H1 (cell line): Measurements from ENCODE around the gene RAB3IL1. TPM values are rescaled to one million over a fixed set of nuclear protein-coding genes. Genes with fewer than 3 reads are reported as not detected.

ENCODE experiments used
- RAD21 ChIP-seq, 2 experiments: IDR thresholded peaks in 1 of 2; conservative IDR thresholded peaks in 1 of 2; 2 replicates each; pipeline ENCODE4 v1.6.1; 2011; ENCODE audit warnings: low read depth in 2 of 2, low read length in 2 of 2, improper control_type of control experiment in 1 of 2, inconsistent platforms in 1 of 2, mild to moderate bottlenecking in 1 of 2, moderate library complexity in 1 of 2
- polyA plus RNA-seq, 7 experiments: library from polyadenylated mRNA; depleted of rRNA in 3 of 7; stranded (reverse) in 5 of 7; unstranded in 2 of 7; fragments of >200 nt in 5 of 7; fragments of 200-250 nt in 2 of 7; gene quantifications; 1 replicate in 5 of 7; 2 replicates in 1 of 7; 4 replicates in 1 of 7; pipeline versions ENCODE4 v1.2.1 to v1.2.3, GENCODE V29; 2011 to 2013; ENCODE audit warnings: missing spikeins in 2 of 7, mixed read lengths in 2 of 7
- total RNA-seq: library from RNA; stranded (reverse); fragmentation: NEBNext Ultra II Directional; extraction: Animal tissue kit (Norgen Biotek cat#: 25700); gene quantifications from 2 replicates; pipeline ENCODE4 v1.2.1, GENCODE V29; 2021
- TF ChIP-seq, protein P1 (sequence below), 3 experiments: IDR thresholded peaks; 1 replicate in 2 of 3; 2 replicates in 1 of 3; pipeline versions ENCODE4 v1.5.1 to v1.6.1; 2011; ENCODE audit warnings: low read length in 3 of 3, mild to moderate bottlenecking in 3 of 3, inconsistent platforms in 2 of 3, low read depth in 1 of 3, moderate library complexity in 1 of 3; ENCODE audit not compliant: insufficient read depth in 1 of 3; ENCODE audit errors: control extremely low read depth in 1 of 3
- TF ChIP-seq, protein P2 (sequence below): IDR thresholded peaks from 2 replicates; pipeline ENCODE4 v1.6.1; 2012; ENCODE audit warnings: low read length, inconsistent platforms

RAB3IL1 gene
- total and polyA plus RNA-seq, 2 of the 8 experiments (the other 6 are each of a cell fraction or from before 2014, with no cell fraction given) = 6.8 to 7.9 TPM

DNA sequence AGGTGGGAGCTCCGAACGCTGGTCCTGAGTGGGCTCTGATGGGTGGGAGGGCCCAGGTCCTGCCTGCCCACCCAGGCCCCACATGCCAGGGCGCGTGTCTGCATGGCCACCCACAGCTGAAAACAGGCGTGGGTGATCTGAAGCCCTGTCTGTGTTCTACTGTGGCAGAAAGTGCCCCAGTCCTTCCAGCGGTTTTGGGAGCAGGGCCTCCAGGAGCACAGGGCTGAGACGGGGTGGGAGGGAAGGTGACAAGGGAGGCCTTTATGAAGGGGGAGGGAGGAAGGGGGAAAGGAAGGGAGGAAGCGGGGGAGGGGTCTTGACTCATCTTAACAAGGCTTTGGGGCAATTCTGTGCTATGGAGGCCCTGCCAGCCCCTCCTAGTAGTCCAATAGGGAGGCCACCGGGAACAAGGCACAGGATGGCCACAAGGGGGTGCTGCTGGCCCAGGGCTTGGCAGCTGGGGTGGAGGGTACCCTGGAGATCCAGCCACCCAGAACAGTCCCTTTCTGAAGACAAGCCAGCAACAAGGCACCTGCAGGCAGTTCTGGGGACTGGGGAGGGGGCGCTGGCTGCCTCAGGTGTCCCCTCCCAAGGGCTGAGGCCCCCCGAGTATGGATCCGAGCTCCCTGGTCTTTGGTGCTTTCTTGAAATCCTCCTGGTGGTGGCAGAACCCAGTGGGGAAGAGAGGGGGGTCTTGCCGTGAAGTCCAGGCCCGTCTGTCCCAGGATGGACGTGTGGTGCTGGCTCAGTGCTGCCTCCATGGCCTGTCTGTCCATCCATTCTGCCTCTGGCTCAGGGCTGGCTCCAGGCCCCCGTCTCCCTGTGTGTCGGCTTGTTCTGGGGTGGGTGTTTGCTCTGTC lies 19.7 kb downstream of the RAB3IL1 start (continued):
- TF ChIP-seq, protein P1, sequence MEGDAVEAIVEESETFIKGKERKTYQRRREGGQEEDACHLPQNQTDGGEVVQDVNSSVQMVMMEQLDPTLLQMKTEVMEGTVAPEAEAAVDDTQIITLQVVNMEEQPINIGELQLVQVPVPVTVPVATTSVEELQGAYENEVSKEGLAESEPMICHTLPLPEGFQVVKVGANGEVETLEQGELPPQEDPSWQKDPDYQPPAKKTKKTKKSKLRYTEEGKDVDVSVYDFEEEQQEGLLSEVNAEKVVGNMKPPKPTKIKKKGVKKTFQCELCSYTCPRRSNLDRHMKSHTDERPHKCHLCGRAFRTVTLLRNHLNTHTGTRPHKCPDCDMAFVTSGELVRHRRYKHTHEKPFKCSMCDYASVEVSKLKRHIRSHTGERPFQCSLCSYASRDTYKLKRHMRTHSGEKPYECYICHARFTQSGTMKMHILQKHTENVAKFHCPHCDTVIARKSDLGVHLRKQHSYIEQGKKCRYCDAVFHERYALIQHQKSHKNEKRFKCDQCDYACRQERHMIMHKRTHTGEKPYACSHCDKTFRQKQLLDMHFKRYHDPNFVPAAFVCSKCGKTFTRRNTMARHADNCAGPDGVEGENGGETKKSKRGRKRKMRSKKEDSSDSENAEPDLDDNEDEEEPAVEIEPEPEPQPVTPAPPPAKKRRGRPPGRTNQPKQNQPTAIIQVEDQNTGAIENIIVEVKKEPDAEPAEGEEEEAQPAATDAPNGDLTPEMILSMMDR (IDR thresholded peaks at IDR 0.05; ENCODE audit: control extremely low read depth in 1 of 3, insufficient read depth in 1 of 3, low read depth in 1 of 3, low read length in 3 of 3) = peak in 2 of 3 experiments; percentile 96 to 97; a peak in 3 of 4 replicates
- peak; percentile 97 to 98 for TF ChIP-seq RAD21 (IDR thresholded peaks at IDR 0.05 in 1 of 2, conservative IDR thresholded peaks at IDR 0.05 in 1 of 2; ENCODE audit: low read depth in 2 of 2, low read length in 2 of 2)
- TF ChIP-seq, protein P2, sequence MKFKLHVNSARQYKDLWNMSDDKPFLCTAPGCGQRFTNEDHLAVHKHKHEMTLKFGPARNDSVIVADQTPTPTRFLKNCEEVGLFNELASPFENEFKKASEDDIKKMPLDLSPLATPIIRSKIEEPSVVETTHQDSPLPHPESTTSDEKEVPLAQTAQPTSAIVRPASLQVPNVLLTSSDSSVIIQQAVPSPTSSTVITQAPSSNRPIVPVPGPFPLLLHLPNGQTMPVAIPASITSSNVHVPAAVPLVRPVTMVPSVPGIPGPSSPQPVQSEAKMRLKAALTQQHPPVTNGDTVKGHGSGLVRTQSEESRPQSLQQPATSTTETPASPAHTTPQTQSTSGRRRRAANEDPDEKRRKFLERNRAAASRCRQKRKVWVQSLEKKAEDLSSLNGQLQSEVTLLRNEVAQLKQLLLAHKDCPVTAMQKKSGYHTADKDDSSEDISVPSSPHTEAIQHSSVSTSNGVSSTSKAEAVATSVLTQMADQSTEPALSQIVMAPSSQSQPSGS = no peak
